HCT116 (cell line): ENCODE measurements around the gene SLC25A45. TPM values are rescaled to one million over a fixed set of nuclear protein-coding genes. Genes with fewer than 3 reads are reported as not detected.

Experiments used
- ATAC-seq: fragments of 200-7000 bp; cut with Tn5 transposase; 2 replicates; pipeline ENCODE4 v1.9.1; 2020; ENCODE audit warnings: mild to moderate bottlenecking, moderate library complexity
- BruUV-seq: library from RNA; stranded (reverse); fragments of 400-500 nt; replicated peaks from 2 replicates; lab custom pipeline; 2021; lab: Mats Ljungman, UMichigan
- CTCF ChIA-PET: fragments of 300-600 bp; sonication (Branson Sonifier 250); formaldehyde crosslinking; loops from one replicate; lab custom pipeline; 2021; ENCODE audit warnings: antibody characterized with exemption; lab: Charles Lee
- POLR2A ChIA-PET: fragments of 300-600, 350-600 bp; sonication (Branson Sonifier 250); formaldehyde crosslinking; loops from one replicate; lab custom pipeline; 2021; ENCODE audit warnings: antibody characterized with exemption; lab: Charles Lee
- RAD21 ChIA-PET, 2 experiments: fragments of 300-600 bp; sonication (Branson Sonifier 250); formaldehyde crosslinking; loops; one replicate each; lab custom pipeline; 2023; ENCODE audit warnings: low total read pairs in 2 of 2; ENCODE audit not compliant: uncharacterized antibody in 2 of 2, unreplicated experiment in 2 of 2, low non-redundant PET in 1 of 2; lab: Charles Lee
- DNase-seq: peaks from one replicate; pipeline ENCODE4 v3.0.0-alpha.2; 2010; ENCODE audit warnings: low read depth, low spot score
- H2AFZ ChIP-seq: fragments of 200-600 bp; shearing (Covaris generic), sonication (generic); 2 replicates; pipeline ENCODE4 v1.6.1; 2017; ENCODE audit warnings: low read depth, mixed run types, mixed read lengths, antibody characterized with exemption, low read length; ENCODE audit not compliant: poor library complexity, severe bottlenecking
- H3K27ac ChIP-seq: 2 replicates; pipeline ENCODE4 v1.5.1; 2012; ENCODE audit warnings: low read depth, low read length
- H3K27me3 ChIP-seq: fragments of 200-600 bp; sonication (generic); 2 replicates; pipeline ENCODE4 v1.6.1; 2016; ENCODE audit warnings: mixed run types, low read length, mixed read lengths; ENCODE audit not compliant: insufficient read depth
- H3K36me3 ChIP-seq, 2 experiments: fragments of 200-500 bp in 1 of 2; fragments of 200-600 bp in 1 of 2; sonication (Bioruptor generic) in 1 of 2; sonication (generic) in 1 of 2; 2 replicates each; pipeline versions ENCODE4 v1.5.1 to v1.6.1; 2014 to 2016; ENCODE audit warnings: low read length in 2 of 2, inconsistent platforms in 1 of 2, mixed read lengths in 1 of 2, mixed run types in 1 of 2; ENCODE audit not compliant: insufficient read depth in 2 of 2, control insufficient read depth in 1 of 2
- H3K4me1 ChIP-seq, 2 experiments: fragments of 200-600 bp in 1 of 2; sonication (generic) in 1 of 2; 2 replicates each; pipeline versions ENCODE4 v1.5.1 to v1.6.1; 2012 to 2017; ENCODE audit warnings: low read length in 2 of 2, inconsistent platforms in 1 of 2, mild to moderate bottlenecking in 1 of 2, mixed read lengths in 1 of 2, mixed run types in 1 of 2, moderate library complexity in 1 of 2; ENCODE audit not compliant: insufficient read depth in 2 of 2, control insufficient read depth in 1 of 2
- H3K4me2 ChIP-seq: fragments of 200-600 bp; sonication (generic); 2 replicates; pipeline ENCODE4 v1.6.1; 2017; ENCODE audit warnings: mixed run types, low read length, mixed read lengths
- H3K4me3 ChIP-seq, 2 experiments: fragments of 200-600 bp in 1 of 2; sonication (generic) in 1 of 2; replicated peaks in 1 of 2; 2 replicates each; pipeline ENCODE4 v1.5.1; 2011 to 2016; ENCODE audit warnings: low read length in 2 of 2, control low read depth in 1 of 2, low read depth in 1 of 2, mild to moderate bottlenecking in 1 of 2, mixed read lengths in 1 of 2, mixed run types in 1 of 2
- H3K79me2 ChIP-seq: fragments of 200-600 bp; sonication (generic); 2 replicates; pipeline ENCODE4 v1.6.1; 2017; ENCODE audit warnings: mild to moderate bottlenecking, mixed run types, low read length, moderate library complexity, mixed read lengths; ENCODE audit not compliant: insufficient read depth
- H3K9ac ChIP-seq: fragments of 200-600 bp; sonication (generic); 2 replicates; pipeline ENCODE4 v1.6.1; 2016; ENCODE audit warnings: low read length, mixed read lengths
- H3K9me2 ChIP-seq: fragments of 200-600 bp; sonication (generic), shearing (Covaris generic); 2 replicates; pipeline ENCODE4 v1.6.1; 2017; ENCODE audit warnings: mixed run types, mild to moderate bottlenecking, moderate library complexity; ENCODE audit not compliant: insufficient read depth
- H3K9me3 ChIP-seq, 2 experiments: fragments of 200-500 bp in 1 of 2; fragments of 200-600 bp in 1 of 2; sonication (Bioruptor generic) in 1 of 2; sonication (generic) in 1 of 2; 2 replicates each; pipeline ENCODE4 v1.6.1; 2014 to 2017; ENCODE audit warnings: low read length in 2 of 2, mixed read lengths in 2 of 2, inconsistent platforms in 1 of 2, low read depth in 1 of 2, mild to moderate bottlenecking in 1 of 2, mixed run types in 1 of 2, moderate library complexity in 1 of 2; ENCODE audit not compliant: control insufficient read depth in 1 of 2, insufficient read depth in 1 of 2
- H4K20me1 ChIP-seq: fragments of 200-600 bp; sonication (generic), shearing (Covaris generic); 2 replicates; pipeline ENCODE4 v1.6.1; 2017; ENCODE audit warnings: mixed run types, mild to moderate bottlenecking, moderate library complexity; ENCODE audit not compliant: insufficient read depth
- CBX3 ChIP-seq: IDR thresholded peaks from 2 replicates; pipeline ENCODE4 v1.6.1; 2012; ENCODE audit warnings: low read depth
- CEBPB ChIP-seq: IDR thresholded peaks from 2 replicates; pipeline ENCODE4 v1.6.1; 2012; ENCODE audit warnings: low read depth
- CTCF ChIP-seq, 3 experiments: fragments of 200-600 bp in 1 of 3; sonication (generic) in 1 of 3; IDR thresholded peaks in 2 of 3; conservative IDR thresholded peaks in 1 of 3; 2 replicates each; pipeline ENCODE4 v1.5.1; 2012 to 2017; ENCODE audit warnings: low read depth in 2 of 3, low read length in 2 of 3, antibody characterized with exemption in 1 of 3, borderline replicate concordance in 1 of 3, control low read depth in 1 of 3, mild to moderate bottlenecking in 1 of 3, mixed read lengths in 1 of 3, mixed run types in 1 of 3, moderate library complexity in 1 of 3; ENCODE audit not compliant: insufficient read depth in 1 of 3
- EGR1 ChIP-seq: IDR thresholded peaks from 2 replicates; pipeline ENCODE4 v1.6.1; 2012; ENCODE audit warnings: low read depth
- ELF1 ChIP-seq: IDR thresholded peaks from 2 replicates; pipeline ENCODE4 v1.6.1; 2012; ENCODE audit warnings: low read depth, borderline replicate concordance
- EZH2phosphoT487 ChIP-seq: fragments of 200-600 bp; IDR thresholded peaks from 2 replicates; pipeline ENCODE4 v1.6.1; 2018; ENCODE audit warnings: antibody characterized with exemption, borderline replicate concordance
- FOSL1 ChIP-seq: IDR thresholded peaks from 2 replicates; pipeline ENCODE4 v1.6.1; 2012; ENCODE audit warnings: low read depth
- JUND ChIP-seq: IDR thresholded peaks from 2 replicates; pipeline ENCODE4 v1.6.1; 2012
- MAX ChIP-seq: IDR thresholded peaks from 2 replicates; pipeline ENCODE4 v1.6.1; 2012
- POLR2A ChIP-seq: IDR thresholded peaks from 2 replicates; pipeline ENCODE4 v1.7.0; 2011; ENCODE audit warnings: borderline replicate concordance; ENCODE audit not compliant: insufficient read depth, insufficient read length; ENCODE audit errors: extremely low read depth
- RAD21 ChIP-seq: IDR thresholded peaks from 2 replicates; pipeline ENCODE4 v1.6.1; 2012; ENCODE audit warnings: low read depth, mild to moderate bottlenecking
- REST ChIP-seq: IDR thresholded peaks from 2 replicates; pipeline ENCODE4 v1.6.1; 2012; ENCODE audit warnings: low read depth
- SIN3A ChIP-seq: IDR thresholded peaks from 2 replicates; pipeline ENCODE4 v1.6.1; 2012; ENCODE audit warnings: low read depth
- SP1 ChIP-seq: IDR thresholded peaks from 2 replicates; pipeline ENCODE4 v1.6.1; 2012; ENCODE audit warnings: low read depth
- SRF ChIP-seq: IDR thresholded peaks from 2 replicates; pipeline ENCODE4 v1.6.1; 2012; ENCODE audit warnings: low read depth
- TCF7L2 ChIP-seq: IDR thresholded peaks from 2 replicates; pipeline ENCODE4 v1.7.0; 2011; ENCODE audit warnings: borderline replicate concordance, inconsistent platforms; ENCODE audit not compliant: insufficient read depth, insufficient read length; ENCODE audit errors: extremely low read depth
- YY1 ChIP-seq: IDR thresholded peaks from 2 replicates; pipeline ENCODE4 v1.6.1; 2011; ENCODE audit warnings: low read length, low read depth, moderate library complexity, mild to moderate bottlenecking; ENCODE audit not compliant: insufficient replicate concordance; ENCODE audit errors: extremely low read depth
- ZBTB33 ChIP-seq: IDR thresholded peaks from 2 replicates; pipeline ENCODE4 v1.6.1; 2011; ENCODE audit warnings: mild to moderate bottlenecking, low read length, moderate library complexity; ENCODE audit not compliant: insufficient replicate concordance; ENCODE audit errors: extremely low read depth
- ZFX ChIP-seq: fragments of 450-650 bp; IDR thresholded peaks from 2 replicates; pipeline ENCODE4 v1.6.1; 2017
- ZNF274 ChIP-seq: fragments of 200-500 bp; sonication (Bioruptor generic); IDR thresholded peaks from 2 replicates; pipeline ENCODE4 v1.6.1; 2014; ENCODE audit warnings: mild to moderate bottlenecking, low read depth, low read length, inconsistent platforms
- intact Hi-C: fragments of 100-400 bp; cut with micrococcal nuclease; formaldehyde crosslinking; loops from 2 replicates; pipeline ENCODE4 v1.10.0; 2022
- total RNA-seq: library from RNA; stranded (reverse); gene quantifications from one replicate; pipeline ENCODE4 v1.2.1, GENCODE V29; 2021; ENCODE audit not compliant: unreplicated experiment

SLC25A45 gene
- total RNA-seq, 1 experiment from 2014 or later = 3.9 TPM

GRCh38 chr11:65384301-65384889 is 1.9 kb upstream of the SLC25A45 start:
- ChIA-PET RAD21 (no interaction called here), POLR2A (interaction anchor here (1.1 to 2.9 kb wide), 4 partner anchors 35 to 122 kb away, joined by 3 to 12 read pairs (median 8); partner anchors contain the start of gene NEAT1), CTCF (interaction anchor here (1.9 kb wide), 1 partner anchor 32 kb away, joined by 5 read pairs; no protein-coding TSS in a partner anchor)
- H3K4me3 ChIP-seq = no peak overlapping the region
- peak overlapping the region; percentile 85; the same call in 1 of the 2 replicates for H3K4me2 ChIP-seq
- H3K27me3 ChIP-seq = no peaks in the 10 kb centered on the region
- H4K20me1 ChIP-seq = no peaks in the 10 kb centered on the region
- peak overlapping the region; percentile 99 for H3K27ac ChIP-seq
- no peak for TF ChIP-seq JUND
- no peak for TF ChIP-seq CEBPB
- TF ChIP-seq ZNF274 = no peak
- TF ChIP-seq ELF1 = no peak
- no peak for TF ChIP-seq EGR1
- no peak for TF ChIP-seq SIN3A
- no peak for TF ChIP-seq RAD21
- TF ChIP-seq SRF = no peak
- TF ChIP-seq FOSL1 = no peak
- no peak for TF ChIP-seq TCF7L2
- TF ChIP-seq CBX3 = no peak
- TF ChIP-seq EZH2phosphoT487 = no peak
- TF ChIP-seq SP1 = no peak
- no peak for TF ChIP-seq ZFX
- TF ChIP-seq POLR2A = no peak
- no peak for TF ChIP-seq YY1
- no peak for TF ChIP-seq REST
- TF ChIP-seq MAX = no peak
- TF ChIP-seq CTCF (IDR thresholded peaks at IDR 0.05 in 2 of 3, conservative IDR thresholded peaks at IDR 0.05 in 1 of 3; ENCODE audit: borderline replicate concordance in 1 of 3, insufficient read depth in 1 of 3, low read depth in 2 of 3, low read length in 2 of 3) = no peak
- no peak for TF ChIP-seq ZBTB33
- H3K9ac ChIP-seq = 0 out of 2 replicates have a peak overlapping the region, but pooled peaks have one; percentile 3
- ATAC-seq (no peak), DNase-seq (no peak)
- peaks cover 55 to 72% of the 10 kb centered on the region in 2 experiments for H3K4me1 ChIP-seq
- H3K79me2 ChIP-seq = peaks cover 13% of the 10 kb centered on the region; the same call in 1 of the 2 replicates
- no peaks in the 10 kb centered on the region for H3K9me3 ChIP-seq
- no TSS peak for BruUV-seq
- intact Hi-C loops = loop anchor here (5.0 kb wide), 2 partner anchors 123 to 188 kb away; partner anchors contain the start of genes FAM89B and ZNRD2
- H3K36me3 ChIP-seq = peaks cover 0 to 8% of the 10 kb centered on the region in 2 experiments; a peak in 3 of 4 replicates
- H2AFZ ChIP-seq = no peak overlapping the region
- H3K9me2 ChIP-seq = no peaks in the 10 kb centered on the region
